ENCODE measurements around the gene PLEKHM2.
"Not testable (repeated sequence)": the region's sequence is repeated elsewhere in the genome, so short reads cannot be mapped to it uniquely, and the experiment has no call there.

GRCh38 chr1:15699321-15699720 lies 15.2 kb downstream of the PLEKHM2 start:
- not testable (repeated sequence) for TF ChIP-seq CTCF (IDR thresholded peaks at IDR 0.05; ENCODE audit: insufficient read depth, low read length); GABPA (IDR thresholded peaks at IDR 0.05; ENCODE audit: low read depth)

All from HL-60 (cell line).